Endodermal cell (in vitro differentiated cells): Measurements from ENCODE around the gene GIT1. TPM values are rescaled to one million over a fixed set of nuclear protein-coding genes. Genes with fewer than 3 reads are reported as not detected.

ENCODE experiments used
- DNase-seq: peaks from one replicate; pipeline ENCODE4 v3.0.0-alpha.2; 2017
- H3K27ac ChIP-seq: 2 replicates; pipeline ENCODE4 v1.5.1; 2013; ENCODE audit warnings: mild to moderate bottlenecking, low read depth, low read length, moderate library complexity
- H3K27me3 ChIP-seq: 2 replicates; pipeline ENCODE4 v1.6.1; 2013; ENCODE audit warnings: mild to moderate bottlenecking, low read length, moderate library complexity; ENCODE audit not compliant: insufficient read depth, control insufficient read depth, poor library complexity, severe bottlenecking
- H3K36me3 ChIP-seq: 2 replicates; pipeline ENCODE4 v1.7.0; 2013; ENCODE audit warnings: mild to moderate bottlenecking, low read length, moderate library complexity; ENCODE audit not compliant: control insufficient read depth, insufficient read depth
- H3K4me1 ChIP-seq: one replicate; pipeline ENCODE4 v1.7.0; 2013; ENCODE audit warnings: low read length; ENCODE audit not compliant: control insufficient read depth, insufficient read depth
- H3K4me3 ChIP-seq: 2 replicates; pipeline ENCODE4 v1.5.1; 2013; ENCODE audit warnings: mild to moderate bottlenecking, low read length, moderate library complexity
- H3K9ac ChIP-seq: 2 replicates; pipeline ENCODE4 v1.6.1; 2013; ENCODE audit warnings: mild to moderate bottlenecking, low read length, moderate library complexity; ENCODE audit not compliant: poor library complexity, severe bottlenecking; ENCODE audit errors: extremely low read depth
- H3K9me3 ChIP-seq: 2 replicates; pipeline ENCODE4 v1.6.1; 2013; ENCODE audit warnings: mild to moderate bottlenecking, low read length, moderate library complexity; ENCODE audit not compliant: control insufficient read depth
- H3K27ac Mint-ChIP-seq: 2 replicates; pipeline ENCODE4 v1.8.0; 2020; ENCODE audit warnings: mixed read lengths
- H3K27me3 Mint-ChIP-seq: 2 replicates; pipeline ENCODE4 v1.8.0; 2021; ENCODE audit warnings: mild to moderate bottlenecking, mixed read lengths; ENCODE audit not compliant: insufficient read depth
- H3K36me3 Mint-ChIP-seq: 2 replicates; pipeline ENCODE4 v1.8.0; 2020; ENCODE audit warnings: low read depth, mixed read lengths
- H3K4me1 Mint-ChIP-seq: 2 replicates; pipeline ENCODE4 v1.8.0; 2020; ENCODE audit warnings: mixed read lengths
- H3K4me3 Mint-ChIP-seq: 2 replicates; pipeline ENCODE4 v1.8.0; 2020; ENCODE audit warnings: mild to moderate bottlenecking, moderate library complexity, mixed read lengths
- H3K9me3 Mint-ChIP-seq: 2 replicates; pipeline ENCODE4 v1.8.0; 2020; ENCODE audit warnings: mild to moderate bottlenecking, mixed read lengths
- WGBS, 2 experiments: methylation state at CpG; one replicate each; pipeline versions ENCODE4 v1.1.5 to v1.1.7; 2013; ENCODE audit warnings: missing lambda C conversion rate in 2 of 2, mixed read lengths in 1 of 2; ENCODE audit not compliant: insufficient coverage in 1 of 2, insufficient read length in 1 of 2; 5-methylcytosine and 5-hydroxymethylcytosine counted together
- total RNA-seq, 2 donors: library from RNA; stranded (reverse); fragmentation: NEBNext Ultra II Directional in 1 of 2; extraction: Animal tissue kit (Norgen Biotek cat#: 25700) in 1 of 2; gene quantifications; 2 replicates in 1 of 2; 3 replicates in 1 of 2; pipeline ENCODE4 v1.2.1, GENCODE V29; 2021
- TF ChIP-seq, protein P1 (sequence below): fragments of 200-600 bp; sonication (generic); conservative IDR thresholded peaks from 2 replicates; pipeline ENCODE4 v1.5.0; 2021; ENCODE audit warnings: antibody characterized with exemption, mild to moderate bottlenecking

GIT1 gene
- total RNA-seq, 2 donors from 2014 or later, result 45.0 to 61.8 TPM

DNA sequence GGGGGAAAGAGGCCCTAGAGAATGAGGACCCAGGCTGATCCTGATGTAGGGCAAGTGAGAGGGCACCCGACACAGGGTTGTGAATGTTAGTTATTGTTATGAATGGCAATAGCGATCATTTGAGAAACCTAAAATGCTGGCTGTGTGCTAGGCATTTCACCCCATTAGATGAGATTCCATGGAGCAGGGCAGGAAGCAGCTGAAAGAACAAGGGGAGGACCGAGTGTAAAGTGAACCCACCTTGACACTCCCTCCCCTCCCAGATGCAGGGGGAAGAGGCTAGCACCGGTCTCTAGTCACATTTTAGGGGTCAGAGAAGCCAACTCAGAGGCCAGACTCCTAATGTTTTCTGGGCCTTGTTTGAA, 33.8 kb upstream of the GIT1 start:
- Mint-ChIP-seq H3K36me3 (no peaks in the 10 kb centered on the region), H3K4me3 (peak overlapping the region; percentile 65), H3K27me3 (peaks cover 67% of the 10 kb centered on the region), H3K4me1 (peaks cover 4% of the 10 kb centered on the region), H3K27ac (peak overlapping the region; percentile 70), H3K9me3 (no peaks in the 10 kb centered on the region)
- Histone ChIP-seq H3K27me3 (peaks cover 67% of the 10 kb centered on the region), H3K9ac (peak overlapping the region; percentile 41), H3K36me3 (no peaks in the 10 kb centered on the region), H3K9me3 (no peaks in the 10 kb centered on the region), H3K4me3 (peak overlapping the region; percentile 82), H3K27ac (no peak overlapping the region), H3K4me1 (peaks cover 2% of the 10 kb centered on the region)
- 37 to 52% methylated on average over 2 to 4 of the region's 4 CpGs for WGBS, 2 experiments
- TF ChIP-seq, protein P1, sequence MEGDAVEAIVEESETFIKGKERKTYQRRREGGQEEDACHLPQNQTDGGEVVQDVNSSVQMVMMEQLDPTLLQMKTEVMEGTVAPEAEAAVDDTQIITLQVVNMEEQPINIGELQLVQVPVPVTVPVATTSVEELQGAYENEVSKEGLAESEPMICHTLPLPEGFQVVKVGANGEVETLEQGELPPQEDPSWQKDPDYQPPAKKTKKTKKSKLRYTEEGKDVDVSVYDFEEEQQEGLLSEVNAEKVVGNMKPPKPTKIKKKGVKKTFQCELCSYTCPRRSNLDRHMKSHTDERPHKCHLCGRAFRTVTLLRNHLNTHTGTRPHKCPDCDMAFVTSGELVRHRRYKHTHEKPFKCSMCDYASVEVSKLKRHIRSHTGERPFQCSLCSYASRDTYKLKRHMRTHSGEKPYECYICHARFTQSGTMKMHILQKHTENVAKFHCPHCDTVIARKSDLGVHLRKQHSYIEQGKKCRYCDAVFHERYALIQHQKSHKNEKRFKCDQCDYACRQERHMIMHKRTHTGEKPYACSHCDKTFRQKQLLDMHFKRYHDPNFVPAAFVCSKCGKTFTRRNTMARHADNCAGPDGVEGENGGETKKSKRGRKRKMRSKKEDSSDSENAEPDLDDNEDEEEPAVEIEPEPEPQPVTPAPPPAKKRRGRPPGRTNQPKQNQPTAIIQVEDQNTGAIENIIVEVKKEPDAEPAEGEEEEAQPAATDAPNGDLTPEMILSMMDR, result no peak
- DNase-seq, result no peak

DNA sequence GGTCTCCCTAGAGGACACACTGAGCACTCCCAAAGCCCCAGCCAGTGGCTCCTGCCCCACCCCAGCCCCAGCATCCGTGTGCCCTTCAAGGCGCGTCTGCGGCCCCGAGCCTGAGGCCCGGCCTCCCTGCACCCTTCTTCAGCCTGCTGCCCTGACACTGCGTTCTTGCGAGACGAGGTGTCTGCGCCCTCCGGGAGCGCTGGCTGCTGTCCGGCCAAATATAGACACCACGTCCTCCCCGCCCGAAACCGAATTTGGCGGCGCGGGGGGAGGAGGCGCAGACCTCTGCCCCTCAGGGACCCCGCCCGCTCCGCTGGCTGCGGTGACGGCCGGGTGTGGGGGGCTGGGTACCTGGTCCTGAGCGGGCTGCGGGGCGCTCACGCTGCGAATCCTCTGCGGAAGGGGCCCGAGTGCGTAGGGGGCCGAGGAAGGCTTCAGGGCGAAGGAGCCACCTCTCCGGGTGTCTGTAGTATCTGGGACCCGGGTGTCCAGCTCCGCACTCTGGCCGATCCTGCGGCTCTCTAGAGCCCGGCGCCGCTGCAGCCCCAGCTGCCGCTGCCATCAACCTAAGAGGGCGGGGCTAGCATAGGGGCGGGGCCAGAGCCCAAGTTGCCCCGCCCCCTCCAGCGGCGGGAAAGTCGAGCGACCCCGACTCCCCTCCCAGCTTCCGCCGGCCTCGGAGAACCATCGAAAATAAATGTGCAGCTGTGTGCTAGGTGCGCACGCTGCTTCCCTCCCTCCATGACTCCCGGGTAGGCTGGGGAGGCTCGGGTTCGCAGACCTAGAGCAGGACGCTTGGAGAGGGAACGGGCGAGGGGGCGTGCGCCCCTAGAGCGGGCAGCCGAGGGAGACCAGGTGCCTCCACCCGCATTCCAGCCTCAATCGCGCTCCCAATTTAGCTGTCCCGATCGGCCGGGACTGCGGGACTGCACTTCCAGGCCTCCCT, 33.2 kb upstream of the GIT1 start, which contains the start of gene CORO6:
TSS of gene CORO6 (minus strand) at position 576 of the 946 bp plus-strand sequence. CDS start 1,491 bp downstream, outside the sequence.
- no peaks in the 10 kb centered on the region for H3K9me3 ChIP-seq
- peak within 1 kb of the TSS; percentile 82 for H3K4me3 ChIP-seq
- Mint-ChIP-seq H3K4me3 (peak within 1 kb of the TSS; percentile 65), H3K36me3 (no peaks in the 10 kb centered on the region), H3K9me3 (no peaks in the 10 kb centered on the region), H3K27me3 (peaks cover 74% of the 10 kb centered on the region), H3K27ac (peak within 1 kb of the TSS; percentile 70), H3K4me1 (peaks cover 4% of the 10 kb centered on the region)
- H3K27me3 ChIP-seq, result peaks cover 73% of the 10 kb centered on the region
- peak; percentile 97 for DNase-seq
- no peak within 1 kb of the TSS for H3K27ac ChIP-seq
- H3K9ac ChIP-seq, result peak within 1 kb of the TSS; percentile 41
- TF ChIP-seq, protein P1, result no peak
- 3% methylated on average over 33 to 77 of the region's 77 CpGs for WGBS, 2 experiments
- peaks cover 2% of the 10 kb centered on the region for H3K4me1 ChIP-seq
- H3K36me3 ChIP-seq, result no peaks in the 10 kb centered on the region

GRCh38 chr17:29621751-29622194, 32.3 kb upstream of the GIT1 start:
- 72 to 78% methylated on average over 7 to 8 of the region's 8 CpGs for WGBS, 2 experiments
- no peaks in the 10 kb centered on the region for H3K36me3 ChIP-seq
- Mint-ChIP-seq H3K27me3 (peaks cover 82% of the 10 kb centered on the region), H3K36me3 (no peaks in the 10 kb centered on the region), H3K27ac (no peak overlapping the region), H3K9me3 (no peaks in the 10 kb centered on the region), H3K4me3 (peak overlapping the region; percentile 65), H3K4me1 (peaks cover 4% of the 10 kb centered on the region)
- no peak overlapping the region for H3K27ac ChIP-seq
- H3K9ac ChIP-seq, result no peak overlapping the region
- TF ChIP-seq, protein P1, result no peak
- DNase-seq, result peak; percentile 48
- no peaks in the 10 kb centered on the region for H3K9me3 ChIP-seq
- peaks cover 2% of the 10 kb centered on the region for H3K4me1 ChIP-seq
- H3K4me3 ChIP-seq, result no peak overlapping the region
- H3K27me3 ChIP-seq, result peaks cover 82% of the 10 kb centered on the region
